GM23248 (cell line): Measurements from ENCODE around the gene SNAP25. TPM values are rescaled to one million over a fixed set of nuclear protein-coding genes. Genes with fewer than 3 reads are reported as not detected.

Experiments
- DNase-seq: peaks from one replicate; pipeline ENCODE4 v3.0.0-alpha.2; 2015
- H2AFZ ChIP-seq: fragments of 200-600 bp; sonication (generic); 2 replicates; pipeline ENCODE4 v1.6.1; 2016; ENCODE audit warnings: antibody characterized with exemption
- H3F3A ChIP-seq: fragments of 200-600 bp; sonication (generic); 2 replicates; pipeline ENCODE4 v1.6.1; 2016; ENCODE audit warnings: mild to moderate bottlenecking, antibody characterized with exemption, mixed run types; ENCODE audit not compliant: insufficient read depth
- H3K27ac ChIP-seq: fragments of 200-600 bp; sonication (generic); 2 replicates; pipeline ENCODE4 v1.5.1; 2016; ENCODE audit warnings: mild to moderate bottlenecking
- H3K27me3 ChIP-seq: fragments of 200-600 bp; sonication (generic); replicated peaks from 2 replicates; pipeline ENCODE4 v1.6.1; 2016; ENCODE audit warnings: mild to moderate bottlenecking; ENCODE audit not compliant: insufficient read depth
- H3K36me3 ChIP-seq: fragments of 200-600 bp; sonication (generic); 2 replicates; pipeline ENCODE4 v1.6.1; 2016; ENCODE audit warnings: low read depth, mild to moderate bottlenecking
- H3K4me1 ChIP-seq: fragments of 200-600 bp; sonication (generic); 2 replicates; pipeline ENCODE4 v1.6.1; 2016; ENCODE audit warnings: mild to moderate bottlenecking; ENCODE audit not compliant: insufficient read depth
- H3K4me2 ChIP-seq: fragments of 200-600 bp; sonication (generic); one replicate; pipeline ENCODE4 v1.6.1; 2016; ENCODE audit warnings: mild to moderate bottlenecking; ENCODE audit not compliant: unreplicated experiment
- H3K4me3 ChIP-seq: fragments of 200-600 bp; sonication (generic); 2 replicates; pipeline ENCODE4 v1.5.1; 2016; ENCODE audit warnings: mild to moderate bottlenecking
- H3K79me2 ChIP-seq: fragments of 200-600 bp; sonication (generic); 2 replicates; pipeline ENCODE4 v1.6.1; 2016; ENCODE audit warnings: mild to moderate bottlenecking; ENCODE audit not compliant: insufficient read depth
- H3K9ac ChIP-seq: fragments of 200-600 bp; sonication (generic); 2 replicates; pipeline ENCODE4 v1.6.1; 2016; ENCODE audit warnings: mild to moderate bottlenecking
- H3K9me2 ChIP-seq: fragments of 200-600 bp; sonication (generic); 2 replicates; pipeline ENCODE4 v1.6.1; 2016; ENCODE audit warnings: mixed run types, mild to moderate bottlenecking, moderate library complexity; ENCODE audit not compliant: insufficient read depth
- H3K9me3 ChIP-seq: fragments of 200-600 bp; sonication (generic); one replicate; pipeline ENCODE4 v1.6.1; 2017; ENCODE audit warnings: low read depth
- H4K20me1 ChIP-seq: fragments of 200-600 bp; sonication (generic); 2 replicates; pipeline ENCODE4 v1.6.0; 2016; ENCODE audit not compliant: insufficient read depth
- EZH2 ChIP-seq: fragments of 200-600 bp; sonication (generic); IDR thresholded peaks from 2 replicates; pipeline ENCODE4 v1.6.1; 2018; ENCODE audit warnings: antibody characterized with exemption, mild to moderate bottlenecking; ENCODE audit not compliant: insufficient read depth, poor library complexity, severe bottlenecking
- EZH2phosphoT487 ChIP-seq: fragments of 200-600 bp; sonication (generic); IDR thresholded peaks from 2 replicates; pipeline ENCODE4 v1.6.1; 2018; ENCODE audit warnings: antibody characterized with exemption, moderate library complexity, mild to moderate bottlenecking, low read depth; ENCODE audit not compliant: insufficient read depth
- WGBS, 2 experiments: methylation state at CpG; one replicate each; pipeline ENCODE4 v1.1.6; 2015 to 2017; ENCODE audit warnings: low lambda C conversion rate in 2 of 2, low coverage in 1 of 2; ENCODE audit errors: missing lambda C conversion rate in 2 of 2; 5-methylcytosine and 5-hydroxymethylcytosine counted together
- in situ Hi-C: fragments of 300-500 bp; cut with MboI; formaldehyde crosslinking; loops from 2 replicates; pipeline ENCODE4 v1.15.0; 2020
- polyA plus RNA-seq: library from polyadenylated mRNA; unstranded; fragments of >200 nt; fragmentation: Nextera tagmentation; extraction: Ambion mirVana; gene quantifications from 2 replicates; pipeline ENCODE4 v1.2.1, GENCODE V29; 2016
- small RNA-seq: library from RNA; depleted of rRNA; stranded (forward); fragments of <200 nt; gene quantifications from one replicate; pipeline ENCODE3, GENCODE V24; 2014; ENCODE audit warnings: low read depth, low replicate concordance
- total RNA-seq: library from RNA; depleted of rRNA; stranded (reverse); fragments of >200 nt; shearing (Covaris generic); gene quantifications from 2 replicates; pipeline ENCODE4 v1.2.3, GENCODE V29; 2014; rRNA removed

SNAP25 gene
- total and polyA plus RNA-seq, 2 experiments from 2014 or later: 0.09 TPM; not detected in 1

DNA sequence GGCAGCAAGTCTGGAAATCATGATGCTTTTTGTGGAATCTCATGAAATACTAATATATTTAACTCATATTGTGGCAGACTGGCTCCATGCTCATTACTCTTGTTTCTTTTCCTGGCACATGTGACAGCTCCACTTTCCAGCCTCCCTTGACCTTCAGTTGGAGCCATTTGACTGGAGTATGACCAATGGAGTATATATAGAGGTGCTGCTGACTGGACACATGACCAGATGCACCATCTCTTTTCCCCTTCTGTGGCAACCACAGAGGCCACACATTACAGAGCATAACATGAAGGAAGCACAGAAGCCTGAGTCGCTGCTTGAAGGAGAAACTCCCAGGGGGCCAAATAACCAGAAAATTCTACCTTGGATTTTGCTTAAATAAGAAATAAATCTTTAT lies 138.0 kb downstream of the SNAP25 start:
- Histone ChIP-seq H3K36me3 (no peaks in the 10 kb centered on the region), H3K79me2 (no peaks in the 10 kb centered on the region), H3K4me2 (no peak overlapping the region), H3K9me3 (no peaks in the 10 kb centered on the region), H3K9me2 (no peaks in the 10 kb centered on the region), H4K20me1 (no peaks in the 10 kb centered on the region), H3K27me3 (peaks cover 20% of the 10 kb centered on the region), H2AFZ (no peak overlapping the region), H3K9ac (no peak overlapping the region), H3F3A (no peaks in the 10 kb centered on the region), H3K4me3 (no peak overlapping the region), H3K4me1 (no peaks in the 10 kb centered on the region), H3K27ac (no peak overlapping the region)
- DNase-seq: no peak
- WGBS, 2 experiments: 87 to 94% methylated on average over 1 of the region's 1 CpG
- TF ChIP-seq EZH2 (no peak), EZH2phosphoT487 (no peak)
- in situ Hi-C loops: no loop called here

Small RNAs within 50 kb of the gene (small RNA-seq; reads per million reads assigned to genes)
- not detected for gene HIGD1AP15

Other genes starting within 250 kb of the SNAP25 start
- 0.22 and 0.76 TPM in 2 replicates for gene ANKEF1, start 183.8 kb upstream of the SNAP25 start, total RNA-seq
- gene ANKEF1, start 183.8 kb upstream of the SNAP25 start, polyA plus RNA-seq: 0.06 TPM in 2 replicates
- gene MKKS, start 215.4 kb downstream of the SNAP25 start, total RNA-seq: 9.8 and 12.0 TPM in 2 replicates
- 17.4 and 17.8 TPM in 2 replicates for gene MKKS, start 215.4 kb downstream of the SNAP25 start, polyA plus RNA-seq
- 2.9 and 3.7 TPM in 2 replicates for gene SLX4IP, start 216.5 kb downstream of the SNAP25 start, total RNA-seq
- 3.4 and 3.9 TPM in 2 replicates for gene SLX4IP, start 216.5 kb downstream of the SNAP25 start, polyA plus RNA-seq